ENCODE data around the gene MRPL51.
"Not testable (repeated sequence)": the region's sequence is repeated elsewhere in the genome, so short reads cannot be mapped to it uniquely, and the experiment has no call there.

Gene MRPL51

DNA sequence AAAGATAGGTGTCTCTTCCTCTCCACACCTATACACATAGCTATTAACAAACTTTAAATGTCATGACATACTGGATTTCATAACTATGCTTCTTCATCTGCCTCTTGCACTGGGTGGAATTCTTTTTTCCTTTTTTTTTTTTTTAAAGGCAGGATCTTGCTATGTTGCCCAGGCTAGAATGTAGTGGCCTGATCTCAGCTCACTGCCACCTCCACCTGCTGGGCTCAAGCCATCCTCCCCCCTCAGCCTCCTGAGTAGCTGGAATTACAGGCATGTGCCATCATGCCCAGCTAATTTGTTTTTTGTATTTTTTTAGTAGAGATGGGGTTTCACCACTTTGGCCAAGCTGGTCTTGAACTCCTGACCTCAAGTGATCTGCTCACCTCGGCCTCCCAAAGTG lies 4.8 kb downstream of the MRPL51 start:
- DNase-seq = no peak

DNA sequence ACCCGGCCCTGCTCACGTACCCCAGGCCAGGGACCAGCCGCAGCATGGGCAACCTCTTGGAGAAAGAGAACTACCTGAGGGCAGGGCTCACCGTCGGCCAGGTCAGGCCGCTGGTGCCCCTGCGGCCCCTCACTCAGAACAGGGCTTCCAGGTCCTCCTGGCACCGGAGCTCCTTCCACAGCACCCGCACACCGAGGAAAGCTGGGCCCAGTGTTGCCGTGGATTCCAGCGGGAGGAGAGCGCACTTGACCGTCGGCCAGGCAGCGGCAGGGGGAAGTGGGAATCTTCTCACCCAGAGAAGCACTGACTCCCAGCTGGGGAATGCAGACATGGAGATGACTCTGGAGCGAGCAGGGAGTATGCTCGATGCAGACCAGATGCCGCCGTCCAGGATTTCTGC lies 14.6 kb downstream of the MRPL51 start:
- DNase-seq = no peak

DNA sequence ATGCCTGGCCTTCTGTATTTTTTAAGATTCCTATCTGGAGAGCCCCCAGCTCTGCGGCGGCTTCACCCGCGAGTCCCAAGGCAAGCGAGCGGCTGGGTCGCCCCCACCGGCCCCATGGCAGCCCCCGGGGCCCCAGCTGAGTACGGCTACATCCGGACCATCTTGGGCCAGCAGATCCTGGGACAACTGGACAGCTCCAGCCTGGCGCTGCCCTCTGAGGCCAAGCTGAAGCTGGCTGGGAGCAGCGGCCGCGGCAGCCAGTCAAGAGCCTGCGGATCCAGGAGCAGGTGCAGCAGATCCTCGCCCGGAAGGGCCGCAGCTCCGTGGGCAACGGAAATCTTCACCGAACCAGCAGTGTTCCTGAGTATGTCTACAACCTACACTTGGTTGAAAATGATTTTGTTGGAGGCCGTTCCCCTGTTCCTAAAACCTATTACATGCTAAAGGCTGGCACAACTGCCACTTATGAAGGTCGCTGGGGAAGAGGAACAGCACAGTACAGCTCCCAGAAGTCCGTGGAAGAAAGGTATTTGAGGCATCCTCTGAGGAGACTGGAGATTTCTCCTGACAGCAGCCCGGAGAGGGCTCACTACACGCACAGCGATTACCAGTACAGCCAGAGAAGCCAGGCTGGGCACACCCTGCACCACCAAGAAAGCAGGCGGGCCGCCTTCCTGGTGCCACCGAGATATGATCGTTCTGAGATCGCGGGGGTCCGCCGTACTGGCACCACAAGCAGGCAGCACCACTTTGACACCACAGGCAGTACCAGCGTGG lies 15.3 kb downstream of the MRPL51 start:
- not testable (repeated sequence) for DNase-seq

DNA sequence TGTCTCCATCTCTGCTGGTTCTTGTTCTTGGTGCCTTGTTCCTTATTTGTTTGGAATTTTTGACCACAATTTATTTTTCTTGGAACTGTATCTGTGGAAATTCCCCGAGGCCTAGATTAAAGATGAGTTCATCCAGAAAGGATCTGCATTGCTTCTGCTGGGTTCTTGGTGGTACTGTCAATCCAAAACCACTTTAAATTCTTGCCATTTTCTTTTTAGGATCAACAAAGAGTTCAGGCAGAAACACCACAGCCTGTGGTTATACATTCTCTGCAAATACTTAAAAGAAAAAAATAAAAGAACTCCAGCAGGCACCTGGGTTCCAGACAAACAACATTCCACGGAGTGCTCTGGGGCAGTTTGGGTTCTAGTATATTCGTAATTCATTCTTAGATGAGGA lies 16.6 kb downstream of the MRPL51 start:
- no peak for DNase-seq

DNA sequence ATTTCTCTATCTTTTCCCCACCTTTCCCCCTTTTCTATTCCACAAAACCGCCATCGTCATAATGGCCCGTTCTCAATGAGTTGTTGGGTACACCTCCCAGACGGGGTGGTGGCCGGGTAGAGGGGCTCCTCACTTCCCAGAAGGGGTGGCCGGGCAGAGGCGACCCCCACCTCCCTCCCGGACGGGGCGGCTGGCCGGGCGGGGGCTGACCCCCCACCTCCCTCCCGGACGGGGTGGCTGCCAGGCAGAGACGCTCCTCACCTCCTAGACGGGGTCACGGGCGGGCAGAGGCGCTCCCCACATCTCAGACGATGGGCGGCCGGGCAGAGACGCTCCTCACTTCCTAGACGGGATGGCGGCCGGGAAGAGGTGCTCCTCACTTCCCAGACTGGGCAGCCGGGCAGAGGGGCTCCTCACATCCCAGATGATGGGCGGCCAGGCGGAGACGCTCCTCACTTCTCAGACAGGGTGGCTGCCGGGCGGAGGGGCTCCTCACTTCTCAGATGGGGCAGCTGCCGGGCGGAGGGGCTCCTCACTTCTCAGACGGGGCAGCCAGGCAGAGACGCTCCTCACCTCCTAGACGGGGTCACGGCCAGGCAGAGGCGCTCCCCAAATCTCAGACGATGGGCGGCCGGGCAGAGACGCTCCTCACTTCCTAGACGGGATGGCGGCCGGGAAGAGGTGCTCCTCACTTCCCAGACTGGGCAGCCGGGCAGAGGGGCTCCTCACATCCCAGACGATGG lies 17.7 kb downstream of the MRPL51 start:
- DNase-seq = not testable (repeated sequence)

DNA sequence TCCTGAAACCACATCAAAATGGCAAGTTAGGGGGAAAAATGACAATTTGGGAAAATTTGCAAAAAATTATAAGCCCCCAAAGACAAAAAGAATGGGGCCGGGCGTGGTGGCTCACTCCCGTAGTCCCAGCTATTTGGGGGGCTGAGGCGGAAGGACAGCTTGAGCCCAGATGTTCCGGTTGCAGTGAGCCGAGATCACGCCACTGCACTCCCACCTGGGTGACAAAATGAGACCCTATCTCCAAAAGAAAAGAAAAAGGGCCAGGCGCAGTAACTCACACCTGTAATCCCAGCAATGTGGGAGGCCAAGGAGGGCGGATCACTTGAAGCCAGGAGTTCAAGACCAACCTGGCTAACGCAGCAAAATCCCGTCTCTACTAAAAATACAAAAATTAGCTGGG lies 20.6 kb downstream of the MRPL51 start:
- no peak for DNase-seq

DNA sequence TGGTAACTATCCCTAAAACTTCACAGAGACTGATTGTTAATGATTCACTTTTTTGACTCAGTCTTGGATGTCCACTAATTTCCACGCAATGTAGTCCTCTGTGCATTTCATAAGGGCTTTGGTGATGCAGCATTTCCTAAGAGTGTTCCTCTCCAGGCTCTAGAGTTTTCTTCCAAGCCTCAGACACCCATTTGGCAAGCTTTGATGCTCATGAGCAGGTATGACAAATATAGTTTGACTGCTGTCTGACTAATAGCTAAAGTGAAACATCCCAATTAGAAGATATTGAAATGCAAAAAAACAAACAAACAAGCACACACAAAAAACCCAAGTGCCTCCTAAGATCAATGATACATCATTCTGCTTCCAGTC lies 21.1 kb downstream of the MRPL51 start:
- no peak for DNase-seq

DNA sequence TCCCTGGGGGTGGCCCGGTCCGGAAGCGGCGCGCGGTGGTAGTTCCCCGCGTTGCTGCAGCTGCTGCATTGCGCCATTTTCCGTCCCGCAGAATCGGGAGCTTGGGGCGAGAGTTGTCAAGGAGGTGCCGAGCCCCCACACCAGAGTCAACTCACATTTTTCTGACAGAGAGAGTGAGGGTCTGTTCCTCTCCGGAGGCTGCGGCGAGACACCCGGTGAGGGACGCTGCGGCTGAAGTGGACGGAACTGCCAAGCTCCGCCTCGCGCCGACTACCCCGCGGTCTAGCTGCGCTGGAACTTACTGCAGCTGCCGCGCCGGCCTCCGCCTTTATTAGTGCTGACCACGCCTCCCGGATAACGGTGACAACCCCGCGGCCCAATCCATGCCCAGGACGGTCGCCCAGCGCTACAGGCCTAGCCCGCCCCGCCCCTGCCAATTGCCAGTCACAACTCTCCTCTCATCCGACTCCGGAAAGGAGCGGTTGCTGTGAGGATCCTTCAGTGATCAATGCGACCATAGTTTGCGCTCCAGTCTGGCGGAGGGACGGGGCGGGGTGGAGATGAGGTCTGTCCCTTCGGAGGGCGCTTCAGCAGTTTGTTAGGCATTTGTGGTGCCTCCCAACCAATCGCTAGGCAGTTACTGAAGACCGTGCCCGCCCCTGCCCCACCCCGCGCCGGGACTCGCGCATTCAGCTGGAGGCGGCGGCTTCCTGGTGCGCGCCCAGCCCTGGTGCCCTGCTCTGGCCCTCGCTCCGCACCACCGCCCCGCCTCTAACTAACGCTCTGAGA lies 22.5 kb downstream of the MRPL51 start, which contains the start of gene VAMP1:
VAMP1 (minus strand) TSS at position 303 of the 789 bp plus-strand sequence; CDS start at position 157, 146 bp downstream.
- DNase-seq = peak; percentile 91

DNA sequence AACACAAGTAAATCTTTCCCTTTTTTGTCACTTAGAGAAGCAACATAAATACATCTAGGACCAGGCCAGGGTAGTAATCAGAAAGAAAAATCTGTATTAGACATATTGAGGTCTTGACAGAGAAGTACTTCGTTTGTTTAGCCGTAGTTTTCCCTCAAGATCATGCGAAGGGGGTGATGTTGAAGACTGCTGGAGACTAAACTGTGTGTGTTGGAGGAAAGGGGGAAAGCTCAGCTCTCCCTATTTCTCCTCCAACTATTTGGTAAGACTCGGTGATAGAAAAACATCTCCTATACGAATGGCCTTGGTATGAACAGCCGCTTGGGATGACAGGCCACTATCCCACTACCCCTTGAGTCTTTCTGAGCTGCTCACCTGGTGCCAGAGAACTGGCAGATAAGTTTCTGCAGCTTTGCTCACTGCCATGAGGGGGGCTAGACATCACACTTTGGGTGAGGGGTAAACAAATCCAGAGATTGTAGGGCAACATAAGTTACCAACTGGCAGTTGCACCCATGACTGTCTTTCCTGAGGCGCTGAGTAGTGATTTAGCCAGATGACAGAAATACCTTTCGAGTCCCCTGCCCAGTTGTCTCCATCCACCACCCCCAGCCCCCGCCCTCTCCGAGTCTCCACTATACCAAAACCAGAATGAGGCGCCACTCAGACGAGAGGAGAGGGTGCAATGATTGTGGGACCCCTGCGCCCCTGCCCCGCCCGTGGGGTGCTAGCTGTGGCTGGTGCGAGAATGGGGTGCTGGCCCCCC lies 23.3 kb downstream of the MRPL51 start:
- no peak for DNase-seq

DNA sequence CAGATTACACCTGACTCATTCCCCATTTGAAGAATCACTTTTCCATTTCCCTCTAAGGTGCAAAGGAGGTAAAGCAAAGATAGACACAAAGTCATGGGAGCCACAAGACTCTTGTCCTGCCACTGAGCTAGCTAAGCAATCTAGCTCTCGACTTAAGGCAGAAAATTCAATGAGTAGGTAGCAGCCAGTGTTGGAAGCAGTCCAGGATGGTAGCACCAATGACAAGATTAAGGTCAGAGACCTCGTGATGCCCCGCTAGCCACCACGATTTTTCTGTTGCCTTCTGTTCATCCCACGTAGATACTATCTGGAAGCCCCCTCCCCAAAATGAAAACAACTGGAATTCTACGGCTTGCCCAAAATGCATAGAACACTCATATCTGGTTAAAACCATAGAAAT lies 24.0 kb downstream of the MRPL51 start:
- no peak for DNase-seq

DNA sequence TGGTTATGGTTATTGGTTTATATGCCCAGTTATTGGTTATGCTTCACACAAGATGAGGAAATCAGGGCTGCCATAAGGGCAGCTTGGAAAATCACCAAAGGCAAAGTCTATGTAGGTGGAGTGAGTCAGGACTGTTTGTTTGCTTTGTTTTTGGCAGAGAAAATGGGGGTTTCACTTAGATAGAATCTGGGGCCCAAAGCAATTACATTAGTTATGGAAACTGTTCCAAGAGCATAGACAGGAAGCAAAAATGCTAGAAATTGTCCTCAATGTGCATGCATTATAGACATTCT lies 24.8 kb downstream of the MRPL51 start:
- DNase-seq = no peak

DNA sequence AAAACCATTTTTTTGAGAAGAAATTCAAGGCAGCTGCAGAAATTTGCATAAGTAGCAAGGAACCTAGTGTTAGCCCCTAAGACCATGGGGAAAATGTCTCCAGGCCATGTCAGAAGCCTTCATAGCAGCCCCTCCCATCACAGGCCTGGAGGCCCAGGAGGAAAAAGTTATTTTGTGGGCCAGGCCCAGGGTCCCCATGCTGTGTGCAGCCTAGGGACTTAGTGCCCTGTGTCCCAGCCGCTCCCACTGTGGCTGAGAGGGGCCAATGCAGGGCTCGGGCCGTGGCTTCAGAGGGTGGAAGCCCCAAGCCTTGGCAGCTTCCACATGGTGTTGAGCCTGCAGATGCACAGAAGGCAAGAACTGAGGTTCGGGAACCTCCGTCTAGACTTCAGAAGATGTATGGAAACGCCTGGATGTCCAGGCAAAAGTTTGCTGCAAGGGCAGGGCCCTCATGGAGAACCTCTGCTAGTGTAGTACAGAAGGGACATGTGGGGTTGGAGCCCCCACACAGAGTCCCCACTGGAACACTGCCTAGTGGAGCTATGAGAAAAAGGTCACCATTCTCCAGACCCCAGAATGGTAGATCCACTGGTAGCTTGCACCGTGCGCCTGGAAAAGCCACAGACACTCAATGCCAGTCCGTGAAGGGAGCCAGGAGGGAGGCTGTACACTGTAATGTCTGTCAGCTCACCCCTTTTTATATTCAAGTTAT lies 25.3 kb downstream of the MRPL51 start:
- not testable (repeated sequence) for DNase-seq

DNA sequence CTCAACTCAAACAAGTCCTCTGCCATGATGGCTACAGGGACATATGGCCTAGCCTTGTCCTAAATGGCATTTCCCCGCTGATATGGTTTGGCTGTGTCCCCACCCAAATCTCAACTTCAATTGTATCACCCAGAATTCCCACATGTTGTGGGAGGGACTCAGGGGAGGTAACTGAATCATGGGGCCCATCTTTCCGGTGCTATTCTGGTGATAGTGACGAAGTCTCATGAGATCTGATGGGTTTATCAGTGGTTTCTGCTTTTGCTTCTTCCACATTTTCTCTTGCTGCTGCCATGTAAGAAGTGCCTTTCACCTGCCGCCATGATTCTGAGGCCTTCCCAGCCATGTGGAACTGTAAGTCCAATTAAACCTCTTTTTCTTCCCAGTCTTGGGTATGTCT lies 26.3 kb downstream of the MRPL51 start:
- DNase-seq = not testable (repeated sequence)

DNA sequence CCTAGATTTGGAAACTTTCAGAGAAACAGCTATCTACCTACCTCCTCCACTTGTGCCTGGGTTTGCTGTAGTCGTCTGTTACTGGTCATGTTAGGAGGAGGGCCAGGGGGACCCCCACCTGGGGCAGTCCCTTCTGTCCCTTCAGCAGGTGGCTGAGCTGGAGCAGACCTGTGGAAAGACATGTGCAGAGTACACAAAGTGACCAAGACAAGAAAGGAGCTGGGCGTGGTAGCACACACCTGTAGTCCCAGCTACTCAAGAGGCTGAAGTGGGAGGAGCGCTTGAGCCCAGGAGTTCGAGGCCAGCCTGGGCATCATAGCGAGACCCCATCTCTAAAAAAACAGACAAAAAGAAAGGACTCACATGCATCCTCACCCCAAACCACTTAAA lies 26.9 kb downstream of the MRPL51 start:
- DNase-seq = no peak

DNA sequence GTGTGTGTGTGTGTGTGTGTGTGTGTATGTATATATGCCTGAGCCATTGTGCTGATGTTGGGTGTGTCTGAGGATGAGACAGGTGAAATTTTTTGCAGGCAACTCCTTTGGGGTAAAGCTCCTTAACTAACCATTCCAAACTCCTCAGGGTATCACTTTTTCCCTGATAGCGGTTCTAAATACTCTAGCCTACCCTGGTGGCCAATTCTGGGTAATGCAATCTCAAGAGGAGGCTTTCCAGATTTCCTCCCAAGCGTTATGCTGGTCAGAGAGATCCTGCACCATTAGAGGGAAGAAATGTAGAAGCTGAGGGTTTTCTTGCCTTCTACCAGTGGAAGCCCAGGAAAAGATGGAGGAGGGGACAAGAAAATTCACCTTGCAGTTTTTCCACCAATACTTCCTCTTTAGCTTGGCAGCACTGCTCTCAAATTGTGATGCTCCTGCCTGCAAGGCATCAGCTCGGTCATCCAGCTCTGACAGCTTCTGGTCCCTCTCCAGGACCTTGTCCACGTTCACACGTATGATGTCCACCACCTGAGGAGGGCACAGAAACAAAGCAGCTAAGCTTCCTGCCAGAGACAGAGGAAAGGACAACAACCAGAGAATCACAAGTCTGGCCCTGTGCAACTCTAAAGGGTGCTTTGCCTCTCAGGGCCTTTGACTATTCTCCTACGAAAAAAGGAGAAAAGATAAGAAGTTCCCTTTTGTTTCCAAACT lies 27.4 kb downstream of the MRPL51 start:
- DNase-seq = no peak

DNA sequence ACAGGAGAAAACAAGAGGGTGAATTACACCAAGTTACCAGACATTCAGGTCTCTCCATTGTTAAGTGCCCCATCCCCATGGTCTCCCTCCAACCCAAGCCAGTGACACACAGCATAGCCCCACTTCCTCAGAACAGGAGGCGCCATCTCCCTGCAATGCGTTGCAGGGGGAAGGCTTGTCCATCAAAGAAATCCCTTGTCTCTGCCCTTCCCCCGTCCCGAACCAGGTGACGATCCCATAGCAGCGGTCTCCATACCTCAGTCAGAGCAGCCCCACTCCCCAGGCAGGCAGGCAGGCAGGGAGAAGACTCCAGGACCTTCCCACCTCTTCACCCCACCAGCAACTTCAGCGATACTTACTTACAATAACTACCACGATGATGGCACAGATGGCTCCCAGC lies 28.5 kb downstream of the MRPL51 start:
- DNase-seq = no peak

DNA sequence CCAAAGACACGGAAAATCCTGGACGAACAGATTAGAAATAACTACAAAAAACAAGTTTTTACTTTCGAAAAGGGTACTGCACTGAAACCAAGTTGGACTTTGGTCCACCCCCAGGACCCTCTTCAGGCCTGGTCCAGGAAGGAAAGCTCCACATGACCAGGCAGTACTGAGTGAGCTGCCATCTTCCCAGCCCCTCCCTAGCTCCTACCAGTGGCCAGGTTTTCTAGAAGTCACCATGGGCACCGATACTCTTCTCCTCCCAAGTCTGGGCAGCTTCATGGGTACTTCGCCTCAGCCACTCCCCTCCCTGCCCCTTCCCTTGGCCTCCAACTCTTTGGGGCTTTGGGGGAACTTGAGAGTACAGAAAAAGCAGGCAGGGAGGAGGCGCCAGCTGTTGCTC lies 29.2 kb downstream of the MRPL51 start:
- DNase-seq = no peak

DNA sequence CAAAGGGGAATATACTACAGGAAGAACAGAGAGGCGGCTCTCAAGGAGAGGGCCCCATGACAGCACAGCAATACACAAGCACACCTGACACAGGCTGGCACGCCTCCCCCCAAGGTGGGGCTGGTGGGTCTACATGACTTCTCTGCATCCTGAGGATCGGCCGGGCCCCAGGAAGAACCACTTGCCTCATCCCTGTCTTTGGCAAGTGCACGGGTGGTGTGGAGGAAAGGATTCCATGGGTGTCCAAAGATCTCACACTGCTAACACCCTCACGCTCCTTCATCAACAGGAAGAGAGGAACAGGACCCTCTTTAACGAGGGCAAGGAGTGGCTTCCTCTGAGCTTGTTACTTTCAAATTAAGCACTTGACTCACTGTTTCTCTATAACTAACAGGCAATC lies 29.8 kb downstream of the MRPL51 start:
- DNase-seq = no peak

DNA sequence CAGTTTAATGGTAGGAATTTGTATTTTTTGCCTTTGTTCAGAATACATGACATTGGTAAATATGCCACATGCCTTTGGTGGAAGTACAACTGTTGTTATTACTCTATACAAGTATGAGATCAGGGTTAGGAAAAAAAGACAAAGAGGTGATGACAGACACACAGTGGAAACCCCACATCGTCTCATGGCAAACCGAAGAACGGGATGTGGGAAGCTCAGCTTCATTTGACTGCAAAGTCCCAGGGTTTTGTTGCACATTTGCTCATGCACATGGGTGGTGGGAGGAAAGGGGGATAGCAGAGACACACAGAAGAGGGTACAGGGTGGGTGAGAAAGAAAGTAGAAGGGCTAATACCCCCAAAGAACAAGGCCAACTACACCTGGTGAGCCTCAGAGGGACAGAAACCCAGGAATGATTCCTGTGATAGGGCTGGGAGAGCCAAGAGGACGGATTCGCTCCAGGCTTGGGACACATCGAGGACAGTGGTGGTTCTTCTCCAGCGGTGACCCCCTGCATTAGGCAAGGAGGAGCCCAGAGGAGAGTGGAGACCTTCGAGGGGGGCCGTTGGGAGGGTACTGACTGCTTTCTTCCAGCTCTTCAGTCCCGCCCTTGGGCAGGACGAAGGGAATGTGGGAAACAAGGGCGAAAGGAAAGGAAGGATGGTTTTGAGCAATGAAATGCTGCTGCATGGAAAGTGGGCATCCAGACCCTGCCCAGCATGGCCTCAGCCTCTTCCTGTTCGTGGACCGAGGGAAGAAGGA lies 30.6 kb downstream of the MRPL51 start:
- DNase-seq = no peak

DNA sequence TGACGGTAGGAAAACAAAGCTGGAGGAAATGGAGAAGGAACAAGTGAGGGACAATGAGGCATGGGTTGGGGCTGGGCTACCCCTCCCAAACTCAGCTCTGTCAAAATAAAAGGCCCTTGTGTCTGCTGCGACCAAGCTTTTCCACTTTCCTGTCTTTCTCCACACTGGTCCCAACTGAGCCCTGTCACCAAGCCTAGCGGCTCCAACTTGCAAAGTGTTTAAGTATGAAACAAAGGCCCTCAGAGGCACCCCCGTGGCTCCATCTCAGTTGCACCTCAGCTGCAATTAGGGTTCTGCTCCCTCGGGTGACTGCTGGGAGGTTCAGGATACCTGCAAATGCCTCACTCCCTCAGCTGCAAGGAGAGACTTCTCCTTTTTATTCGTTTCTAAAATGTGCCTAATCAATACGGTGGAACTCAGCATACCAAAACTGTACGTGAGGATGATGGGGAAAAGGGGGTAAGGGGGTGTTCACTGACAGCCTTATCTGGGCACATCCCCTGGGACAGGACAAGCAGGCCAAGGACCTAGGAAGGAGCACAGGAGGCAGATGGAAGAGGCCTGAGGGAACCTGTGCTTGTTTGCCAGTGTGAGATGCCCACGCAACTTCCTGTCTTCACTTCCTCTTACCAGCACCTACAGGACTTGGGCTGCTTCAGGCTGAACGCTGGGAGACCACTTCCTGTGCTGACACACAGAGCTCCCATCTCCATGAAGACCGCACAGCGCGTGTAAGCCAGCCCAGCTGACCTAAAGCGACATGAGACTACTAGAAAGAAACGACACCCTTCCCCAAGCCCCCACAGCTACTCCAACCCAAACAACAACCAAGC lies 31.4 kb downstream of the MRPL51 start:
- peak; percentile 25 for DNase-seq
